HepG2 (cell line): ENCODE data around the gene HOXA5. TPM values are rescaled to one million over a fixed set of nuclear protein-coding genes. Genes with fewer than 3 reads are reported as not detected.

Source experiments
- IRF2 ChIP-seq: IDR thresholded peaks from 2 replicates; pipeline ENCODE4 v1.6.1; 2018; ENCODE audit warnings: missing genetic modification reagents, missing compliant biosample characterization
- RFX1 ChIP-seq: fragments of 450-650 bp; IDR thresholded peaks from 2 replicates; pipeline ENCODE4 v1.6.1; 2017
- SIX4 ChIP-seq: sonication (generic); formaldehyde crosslinking; IDR thresholded peaks from 2 replicates; pipeline ENCODE4 v1.4.0; 2020; ENCODE audit warnings: missing genetic modification reagents
- SMAD1 ChIP-seq: sonication (generic); formaldehyde crosslinking; IDR thresholded peaks from 2 replicates; pipeline ENCODE4 v1.4.0; 2020; ENCODE audit warnings: missing genetic modification reagents, low read depth, mild to moderate bottlenecking, borderline replicate concordance
- SOX5 ChIP-seq: IDR thresholded peaks from 2 replicates; pipeline ENCODE4 v1.6.1; 2016; ENCODE audit warnings: borderline replicate concordance
- ZBTB42 ChIP-seq: sonication (generic); formaldehyde crosslinking; IDR thresholded peaks from 2 replicates; pipeline ENCODE4 v1.5.0; 2020; ENCODE audit warnings: mild to moderate bottlenecking, missing genetic modification reagents
- ZNF10 ChIP-seq: sonication (generic); formaldehyde crosslinking; IDR thresholded peaks from 2 replicates; pipeline ENCODE4 v1.4.0; 2020; ENCODE audit warnings: mild to moderate bottlenecking, low read depth, missing genetic modification reagents, borderline replicate concordance
- ZNF225 ChIP-seq: sonication (generic); formaldehyde crosslinking; IDR thresholded peaks from 2 replicates; pipeline ENCODE4 v1.4.0; 2020; ENCODE audit warnings: mild to moderate bottlenecking, missing genetic modification reagents
- ZNF331 ChIP-seq: sonication (generic); formaldehyde crosslinking; IDR thresholded peaks from 2 replicates; pipeline ENCODE4 v1.4.0; 2020; ENCODE audit warnings: missing genetic modification reagents
- ZNF550 ChIP-seq: sonication (generic); formaldehyde crosslinking; IDR thresholded peaks from 2 replicates; pipeline ENCODE4 v1.4.0; 2020; ENCODE audit warnings: mild to moderate bottlenecking, missing genetic modification reagents, borderline replicate concordance
- ZNF800 ChIP-seq: sonication (generic); formaldehyde crosslinking; IDR thresholded peaks from 2 replicates; pipeline ENCODE4 v1.4.0; 2020; ENCODE audit warnings: missing genetic modification reagents
- ZNF83 ChIP-seq: sonication (generic); formaldehyde crosslinking; IDR thresholded peaks from 2 replicates; pipeline ENCODE4 v1.4.0; 2020; ENCODE audit warnings: missing genetic modification reagents, mild to moderate bottlenecking, borderline replicate concordance
- polyA plus RNA-seq, 8 experiments: library from polyadenylated mRNA; depleted of rRNA in 3 of 8; stranded (reverse) in 7 of 8; unstranded in 1 of 8; fragments of >200 nt; fragmentation: Illumina TruSeq in 4 of 8; extraction: Trizol in 4 of 8; gene quantifications; 2 replicates each; pipeline versions ENCODE4 v1.2.1 to v1.2.3, GENCODE V29; 2011 to 2016; ENCODE audit warnings: low read depth in 4 of 8, missing spikeins in 1 of 8, mixed read lengths in 1 of 8; ENCODE audit not compliant: insufficient read depth in 1 of 8
- total RNA-seq, 5 experiments: library from RNA; depleted of rRNA; stranded (reverse); fragments of >200 nt; fragmentation: Illumina TruSeq; extraction: Trizol; gene quantifications; 2 replicates each; pipeline ENCODE4 v1.2.3, GENCODE V29; 2016; ENCODE audit warnings: low read depth in 1 of 5
- TF ChIP-seq, protein P1 (sequence below): sonication (generic); formaldehyde crosslinking; IDR thresholded peaks from 2 replicates; pipeline ENCODE4 v1.4.0; 2020; ENCODE audit warnings: missing genetic modification reagents
- TF ChIP-seq, protein P2 (sequence below): sonication (generic); formaldehyde crosslinking; IDR thresholded peaks from 2 replicates; pipeline ENCODE4 v1.4.0; 2020; ENCODE audit warnings: missing genetic modification reagents, borderline replicate concordance
- TF ChIP-seq, protein P3 (sequence below): sonication (generic); formaldehyde crosslinking; IDR thresholded peaks from 2 replicates; pipeline ENCODE4 v1.8.1; 2023; ENCODE audit warnings: mild to moderate bottlenecking, moderate library complexity, missing genetic modification reagents

Gene HOXA5
- total and polyA plus RNA-seq, 2 of the 13 experiments (the other 11 are each of a cell fraction or from before 2014, with no cell fraction given) = 3.2 to 3.6 TPM

DNA sequence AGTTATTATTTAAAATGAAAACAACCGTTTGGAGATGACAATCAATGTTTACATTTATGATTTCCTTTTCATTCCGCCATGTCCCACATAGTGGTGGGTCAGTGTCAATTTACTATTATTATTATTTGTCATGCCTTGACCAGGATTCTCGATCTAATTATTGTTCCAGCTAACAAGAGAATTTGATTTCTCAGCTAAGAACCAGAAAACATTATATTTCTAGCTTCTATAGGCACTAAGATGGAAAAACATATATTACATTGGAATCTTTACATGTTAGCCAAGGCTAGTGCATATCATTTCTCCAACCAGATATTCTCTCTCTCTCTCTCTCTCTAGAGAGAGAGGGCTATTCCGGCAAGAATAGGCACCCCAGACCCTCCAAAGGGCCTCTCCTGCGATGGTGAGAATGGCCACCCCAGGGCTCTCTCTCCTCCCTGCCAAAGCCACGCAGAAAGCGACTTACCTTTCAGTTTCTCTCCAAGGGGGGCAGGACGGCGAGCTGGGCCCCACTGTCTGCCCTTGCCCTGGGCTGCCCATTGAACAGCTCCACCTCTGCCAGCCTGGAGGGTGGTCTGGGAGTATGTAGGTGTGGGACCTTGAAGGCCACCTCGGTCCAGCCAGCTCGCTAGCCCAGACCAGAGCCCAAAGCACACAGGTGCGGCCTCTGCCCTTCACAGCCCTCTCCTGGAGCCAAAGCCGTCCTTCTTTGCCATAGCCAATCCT is 6.5 kb upstream of the HOXA5 start (continued):
- TF ChIP-seq, protein P1, sequence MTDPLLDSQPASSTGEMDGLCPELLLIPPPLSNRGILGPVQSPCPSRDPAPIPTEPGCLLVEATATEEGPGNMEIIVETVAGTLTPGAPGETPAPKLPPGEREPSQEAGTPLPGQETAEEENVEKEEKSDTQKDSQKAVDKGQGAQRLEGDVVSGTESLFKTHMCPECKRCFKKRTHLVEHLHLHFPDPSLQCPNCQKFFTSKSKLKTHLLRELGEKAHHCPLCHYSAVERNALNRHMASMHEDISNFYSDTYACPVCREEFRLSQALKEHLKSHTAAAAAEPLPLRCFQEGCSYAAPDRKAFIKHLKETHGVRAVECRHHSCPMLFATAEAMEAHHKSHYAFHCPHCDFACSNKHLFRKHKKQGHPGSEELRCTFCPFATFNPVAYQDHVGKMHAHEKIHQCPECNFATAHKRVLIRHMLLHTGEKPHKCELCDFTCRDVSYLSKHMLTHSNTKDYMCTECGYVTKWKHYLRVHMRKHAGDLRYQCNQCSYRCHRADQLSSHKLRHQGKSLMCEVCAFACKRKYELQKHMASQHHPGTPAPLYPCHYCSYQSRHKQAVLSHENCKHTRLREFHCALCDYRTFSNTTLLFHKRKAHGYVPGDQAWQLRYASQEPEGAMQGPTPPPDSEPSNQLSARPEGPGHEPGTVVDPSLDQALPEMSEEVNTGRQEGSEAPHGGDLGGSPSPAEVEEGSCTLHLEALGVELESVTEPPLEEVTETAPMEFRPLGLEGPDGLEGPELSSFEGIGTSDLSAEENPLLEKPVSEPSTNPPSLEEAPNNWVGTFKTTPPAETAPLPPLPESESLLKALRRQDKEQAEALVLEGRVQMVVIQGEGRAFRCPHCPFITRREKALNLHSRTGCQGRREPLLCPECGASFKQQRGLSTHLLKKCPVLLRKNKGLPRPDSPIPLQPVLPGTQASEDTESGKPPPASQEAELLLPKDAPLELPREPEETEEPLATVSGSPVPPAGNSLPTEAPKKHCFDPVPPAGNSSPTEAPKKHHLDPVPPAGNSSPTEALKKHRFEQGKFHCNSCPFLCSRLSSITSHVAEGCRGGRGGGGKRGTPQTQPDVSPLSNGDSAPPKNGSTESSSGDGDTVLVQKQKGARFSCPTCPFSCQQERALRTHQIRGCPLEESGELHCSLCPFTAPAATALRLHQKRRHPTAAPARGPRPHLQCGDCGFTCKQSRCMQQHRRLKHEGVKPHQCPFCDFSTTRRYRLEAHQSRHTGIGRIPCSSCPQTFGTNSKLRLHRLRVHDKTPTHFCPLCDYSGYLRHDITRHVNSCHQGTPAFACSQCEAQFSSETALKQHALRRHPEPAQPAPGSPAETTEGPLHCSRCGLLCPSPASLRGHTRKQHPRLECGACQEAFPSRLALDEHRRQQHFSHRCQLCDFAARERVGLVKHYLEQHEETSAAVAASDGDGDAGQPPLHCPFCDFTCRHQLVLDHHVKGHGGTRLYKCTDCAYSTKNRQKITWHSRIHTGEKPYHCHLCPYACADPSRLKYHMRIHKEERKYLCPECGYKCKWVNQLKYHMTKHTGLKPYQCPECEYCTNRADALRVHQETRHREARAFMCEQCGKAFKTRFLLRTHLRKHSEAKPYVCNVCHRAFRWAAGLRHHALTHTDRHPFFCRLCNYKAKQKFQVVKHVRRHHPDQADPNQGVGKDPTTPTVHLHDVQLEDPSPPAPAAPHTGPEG (CRISPR knock-in tag) = peak; percentile 31; the same call in 1 of the 2 replicates
- TF ChIP-seq SOX5 (CRISPR knock-in tag) (no peak), ZNF225 (CRISPR knock-in tag) (peak; percentile 84; the same call in 1 of the 2 replicates), ZBTB42 (CRISPR knock-in tag) (no peak), SMAD1 (CRISPR knock-in tag) (peak; percentile 19; the same call in 1 of the 2 replicates), SIX4 (CRISPR knock-in tag) (no peak), ZNF331 (CRISPR knock-in tag) (no peak), RFX1 (no peak), ZNF800 (CRISPR knock-in tag) (no peak), ZNF10 (CRISPR knock-in tag) (0 out of 2 replicates have a peak, but pooled peaks have one; percentile 70), IRF2 (CRISPR knock-in tag) (no peak), ZNF550 (CRISPR knock-in tag) (0 out of 2 replicates have a peak, but pooled peaks have one; percentile 44), ZNF83 (CRISPR knock-in tag) (0 out of 2 replicates have a peak, but pooled peaks have one; percentile 29)
- TF ChIP-seq, protein P2, sequence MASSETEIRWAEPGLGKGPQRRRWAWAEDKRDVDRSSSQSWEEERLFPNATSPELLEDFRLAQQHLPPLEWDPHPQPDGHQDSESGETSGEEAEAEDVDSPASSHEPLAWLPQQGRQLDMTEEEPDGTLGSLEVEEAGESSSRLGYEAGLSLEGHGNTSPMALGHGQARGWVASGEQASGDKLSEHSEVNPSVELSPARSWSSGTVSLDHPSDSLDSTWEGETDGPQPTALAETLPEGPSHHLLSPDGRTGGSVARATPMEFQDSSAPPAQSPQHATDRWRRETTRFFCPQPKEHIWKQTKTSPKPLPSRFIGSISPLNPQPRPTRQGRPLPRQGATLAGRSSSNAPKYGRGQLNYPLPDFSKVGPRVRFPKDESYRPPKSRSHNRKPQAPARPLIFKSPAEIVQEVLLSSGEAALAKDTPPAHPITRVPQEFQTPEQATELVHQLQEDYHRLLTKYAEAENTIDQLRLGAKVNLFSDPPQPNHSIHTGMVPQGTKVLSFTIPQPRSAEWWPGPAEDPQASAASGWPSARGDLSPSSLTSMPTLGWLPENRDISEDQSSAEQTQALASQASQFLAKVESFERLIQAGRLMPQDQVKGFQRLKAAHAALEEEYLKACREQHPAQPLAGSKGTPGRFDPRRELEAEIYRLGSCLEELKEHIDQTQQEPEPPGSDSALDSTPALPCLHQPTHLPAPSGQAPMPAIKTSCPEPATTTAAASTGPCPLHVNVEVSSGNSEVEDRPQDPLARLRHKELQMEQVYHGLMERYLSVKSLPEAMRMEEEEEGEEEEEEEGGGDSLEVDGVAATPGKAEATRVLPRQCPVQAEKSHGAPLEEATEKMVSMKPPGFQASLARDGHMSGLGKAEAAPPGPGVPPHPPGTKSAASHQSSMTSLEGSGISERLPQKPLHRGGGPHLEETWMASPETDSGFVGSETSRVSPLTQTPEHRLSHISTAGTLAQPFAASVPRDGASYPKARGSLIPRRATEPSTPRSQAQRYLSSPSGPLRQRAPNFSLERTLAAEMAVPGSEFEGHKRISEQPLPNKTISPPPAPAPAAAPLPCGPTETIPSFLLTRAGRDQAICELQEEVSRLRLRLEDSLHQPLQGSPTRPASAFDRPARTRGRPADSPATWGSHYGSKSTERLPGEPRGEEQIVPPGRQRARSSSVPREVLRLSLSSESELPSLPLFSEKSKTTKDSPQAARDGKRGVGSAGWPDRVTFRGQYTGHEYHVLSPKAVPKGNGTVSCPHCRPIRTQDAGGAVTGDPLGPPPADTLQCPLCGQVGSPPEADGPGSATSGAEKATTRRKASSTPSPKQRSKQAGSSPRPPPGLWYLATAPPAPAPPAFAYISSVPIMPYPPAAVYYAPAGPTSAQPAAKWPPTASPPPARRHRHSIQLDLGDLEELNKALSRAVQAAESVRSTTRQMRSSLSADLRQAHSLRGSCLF (CRISPR knock-in tag) = no peak
- TF ChIP-seq, protein P3, sequence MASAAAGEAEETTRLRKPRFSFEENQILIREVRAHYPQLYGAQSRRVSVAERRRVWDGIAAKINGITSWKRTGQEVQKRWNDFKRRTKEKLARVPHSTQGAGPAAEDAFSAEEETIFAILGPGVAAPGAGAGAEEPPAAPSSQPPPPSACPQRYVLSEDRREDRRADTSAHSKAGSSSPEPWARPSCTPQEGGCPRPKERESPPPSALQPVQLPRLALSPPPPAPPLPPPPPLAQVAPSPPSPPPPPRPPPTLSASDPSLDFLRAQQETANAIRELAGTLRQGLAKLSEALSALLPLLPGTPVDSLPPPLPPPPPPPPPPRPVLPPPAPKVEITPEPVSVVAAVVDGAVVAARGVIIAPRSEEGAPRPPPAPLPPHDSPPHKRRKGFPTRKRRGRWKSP (CRISPR knock-in tag) = 0 out of 2 replicates have a peak, but pooled peaks have one; percentile 39
